HG03135 (cell line): ENCODE measurements around the gene PRKAR2A.
"Not testable (repeated sequence)": the region's sequence is repeated elsewhere in the genome, so short reads cannot be mapped to it uniquely, and the experiment has no call there.

ENCODE experiments used
- ATAC-seq: cut with Tn5 transposase; IDR thresholded peaks from one replicate; pipeline ENCODE4 v1.9.1; 2021; ENCODE audit warnings: mild to moderate bottlenecking, moderate library complexity; ENCODE audit not compliant: unreplicated experiment

The PRKAR2A gene

GRCh38 chr3:48782046-48782445 lies 65.6 kb downstream of the PRKAR2A start:
- ATAC-seq: no peak

- ATAC-seq: not testable (repeated sequence)
These were observed 69.1 kb downstream of the PRKAR2A start for GRCh38 chr3:48778565-48778964.

DNA sequence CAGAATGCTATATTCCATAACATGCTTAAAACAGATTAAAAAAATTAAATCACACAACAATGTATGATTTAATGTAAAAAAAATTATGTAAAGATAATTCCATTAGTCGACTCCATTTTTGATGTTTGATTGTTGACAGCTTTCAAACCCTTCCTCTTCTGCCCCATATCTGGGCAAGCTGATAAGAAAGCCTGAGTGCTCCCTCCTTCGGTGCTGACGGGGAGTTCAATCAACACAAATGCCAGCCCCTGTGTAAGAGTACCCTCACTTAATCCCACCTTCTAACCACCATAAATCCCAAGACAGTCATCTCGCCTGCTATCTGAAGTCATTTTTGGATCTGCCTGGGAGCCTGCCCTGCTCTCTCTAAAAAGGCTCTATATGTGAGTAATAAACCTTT lies 70.8 kb downstream of the PRKAR2A start:
- no peak for ATAC-seq

DNA sequence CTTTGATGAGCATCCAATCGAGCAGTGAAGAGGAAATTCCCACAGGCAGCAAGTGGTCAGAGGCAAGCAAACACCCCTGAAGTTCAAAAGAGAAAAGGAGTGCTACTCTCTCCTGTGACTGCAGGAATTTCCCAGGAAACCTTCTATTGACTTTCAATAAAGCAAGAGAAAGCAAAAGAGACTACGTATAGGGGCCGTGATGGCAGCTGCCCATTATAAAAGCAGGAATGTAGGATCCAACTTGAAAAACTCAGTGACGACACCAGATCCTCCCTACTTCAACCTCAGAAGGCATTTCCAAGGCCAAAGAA lies 77.5 kb downstream of the PRKAR2A start:
- ATAC-seq: no peak

DNA sequence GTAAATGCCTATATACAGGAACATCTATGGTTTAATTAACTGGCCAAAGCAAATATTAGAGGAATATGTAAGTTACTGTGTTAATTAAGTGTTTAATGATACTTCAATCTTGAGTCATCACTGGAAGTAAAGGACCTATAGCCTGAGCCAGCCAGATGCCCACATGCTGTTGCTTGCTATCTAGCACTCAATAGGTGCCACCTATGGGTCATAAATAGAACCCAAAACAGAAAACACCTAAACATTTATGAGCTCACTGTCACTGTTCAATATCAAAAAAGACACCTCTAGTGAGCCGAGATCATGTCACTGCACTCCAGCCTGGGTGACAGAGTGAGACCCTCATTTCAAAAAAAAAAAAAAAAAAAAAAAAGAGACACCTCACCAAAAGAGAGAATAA lies 82.3 kb downstream of the PRKAR2A start:
- ATAC-seq: no peak

- no peak for ATAC-seq
These were observed 84.9 kb downstream of the PRKAR2A start for GRCh38 chr3:48762816-48763215.

- not testable (repeated sequence) for ATAC-seq
These were observed 87.6 kb downstream of the PRKAR2A start for GRCh38 chr3:48759991-48760540.

DNA sequence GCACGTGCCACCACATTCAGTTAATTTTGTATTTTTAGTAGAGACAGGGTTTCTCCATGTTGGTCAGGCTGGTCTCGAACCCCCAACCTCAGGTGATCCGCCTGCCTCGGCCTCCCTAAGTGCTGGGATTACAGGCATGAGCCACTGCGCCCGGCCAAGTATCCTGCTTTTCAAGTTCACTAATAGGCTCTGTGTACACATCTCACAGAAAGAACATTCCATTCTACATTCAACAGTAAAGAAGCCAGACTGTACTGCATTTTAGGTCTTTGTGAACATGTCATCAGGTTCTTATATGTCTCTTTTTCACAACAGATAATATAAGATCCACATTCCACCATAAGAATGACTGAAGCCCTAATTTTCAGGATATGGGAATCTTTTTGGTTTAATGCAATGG lies 88.1 kb downstream of the PRKAR2A start:
- ATAC-seq: not testable (repeated sequence)

GRCh38 chr3:48759071-48759470 lies 88.6 kb downstream of the PRKAR2A start:
- no peak for ATAC-seq

DNA sequence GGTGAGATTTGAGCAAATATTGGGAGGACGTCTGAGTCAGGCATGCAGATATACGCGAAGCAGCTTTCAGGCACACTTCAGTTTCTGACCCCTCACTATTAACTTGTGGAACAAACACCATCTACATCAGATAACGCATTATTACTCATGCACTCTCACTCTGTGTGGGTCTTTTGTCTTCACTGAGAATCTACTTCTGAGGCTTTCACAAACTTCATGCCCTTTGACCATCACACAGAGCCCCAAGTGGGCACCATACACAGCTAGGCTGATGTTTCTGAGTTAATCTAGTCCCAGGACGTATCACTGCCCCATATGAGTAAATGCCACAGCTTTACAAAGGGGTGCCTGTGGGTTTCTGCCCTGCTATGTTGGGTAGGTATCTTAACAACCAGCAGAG lies 91.0 kb downstream of the PRKAR2A start:
- no peak for ATAC-seq

- no peak for ATAC-seq
These were observed 96.8 kb downstream of the PRKAR2A start for GRCh38 chr3:48750856-48751255.

DNA sequence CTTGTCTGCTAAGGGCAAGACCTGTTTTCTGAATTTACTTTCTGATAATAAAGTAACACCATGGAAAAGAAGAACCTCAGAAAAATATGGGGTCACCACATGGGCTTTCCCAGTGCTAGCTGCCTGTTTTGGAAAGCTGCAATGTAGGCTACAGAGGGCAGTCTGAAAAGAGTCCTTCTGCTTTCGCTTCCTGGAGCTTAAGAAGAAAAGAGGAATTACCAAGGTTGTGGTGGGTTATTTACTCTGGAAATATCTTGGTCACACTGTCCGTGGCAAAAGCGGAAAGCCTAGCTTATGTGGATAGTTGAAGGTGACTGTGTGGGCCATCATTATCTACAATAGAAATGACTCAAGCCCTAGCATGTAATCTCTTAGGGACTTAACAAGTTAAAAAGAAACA lies 98.9 kb downstream of the PRKAR2A start:
- ATAC-seq: no peak

DNA sequence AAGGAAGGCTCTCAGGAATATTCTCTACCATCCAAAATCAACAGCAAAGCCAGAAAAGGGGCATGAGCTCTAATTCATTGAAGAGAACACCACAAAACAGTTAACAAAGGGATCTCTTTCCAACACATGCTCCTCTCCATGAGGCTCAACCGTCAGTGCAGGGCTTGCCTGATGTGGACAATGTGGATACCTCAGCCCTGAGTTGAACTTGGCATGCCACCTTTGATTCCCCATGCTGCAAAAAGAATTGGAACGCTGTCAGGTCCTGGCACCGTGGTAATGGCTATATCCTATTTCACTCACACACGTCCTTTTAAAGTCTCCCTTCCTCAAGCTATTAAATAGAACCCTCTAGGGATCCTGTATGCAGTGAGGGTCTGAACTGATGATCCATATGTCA lies 100.0 kb downstream of the PRKAR2A start:
- ATAC-seq: no peak

GRCh38 chr3:48747015-48747615 lies 100.6 kb downstream of the PRKAR2A start:
- ATAC-seq: no peak

DNA sequence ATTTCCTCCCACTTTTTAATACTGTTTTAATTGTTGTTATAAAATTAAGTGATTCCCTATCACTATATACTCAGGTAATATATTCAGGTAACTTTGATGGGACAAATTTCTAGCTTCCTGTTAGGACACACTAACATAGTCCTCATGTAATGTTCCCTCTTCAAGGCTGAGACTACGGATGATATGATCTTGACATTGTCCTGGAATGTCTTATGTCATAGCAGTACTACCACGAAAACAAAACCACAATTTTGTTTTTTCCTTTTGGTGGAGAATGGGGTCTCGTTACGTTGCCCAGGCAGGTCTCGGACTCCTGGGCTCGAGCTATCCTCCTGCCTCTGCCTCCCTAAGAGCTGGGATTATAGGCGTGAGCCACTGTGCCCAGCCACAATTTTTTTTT lies 103.9 kb downstream of the PRKAR2A start:
- ATAC-seq: no peak

GRCh38 chr3:48741226-48741625 lies 106.4 kb downstream of the PRKAR2A start:
- not testable (repeated sequence) for ATAC-seq

DNA sequence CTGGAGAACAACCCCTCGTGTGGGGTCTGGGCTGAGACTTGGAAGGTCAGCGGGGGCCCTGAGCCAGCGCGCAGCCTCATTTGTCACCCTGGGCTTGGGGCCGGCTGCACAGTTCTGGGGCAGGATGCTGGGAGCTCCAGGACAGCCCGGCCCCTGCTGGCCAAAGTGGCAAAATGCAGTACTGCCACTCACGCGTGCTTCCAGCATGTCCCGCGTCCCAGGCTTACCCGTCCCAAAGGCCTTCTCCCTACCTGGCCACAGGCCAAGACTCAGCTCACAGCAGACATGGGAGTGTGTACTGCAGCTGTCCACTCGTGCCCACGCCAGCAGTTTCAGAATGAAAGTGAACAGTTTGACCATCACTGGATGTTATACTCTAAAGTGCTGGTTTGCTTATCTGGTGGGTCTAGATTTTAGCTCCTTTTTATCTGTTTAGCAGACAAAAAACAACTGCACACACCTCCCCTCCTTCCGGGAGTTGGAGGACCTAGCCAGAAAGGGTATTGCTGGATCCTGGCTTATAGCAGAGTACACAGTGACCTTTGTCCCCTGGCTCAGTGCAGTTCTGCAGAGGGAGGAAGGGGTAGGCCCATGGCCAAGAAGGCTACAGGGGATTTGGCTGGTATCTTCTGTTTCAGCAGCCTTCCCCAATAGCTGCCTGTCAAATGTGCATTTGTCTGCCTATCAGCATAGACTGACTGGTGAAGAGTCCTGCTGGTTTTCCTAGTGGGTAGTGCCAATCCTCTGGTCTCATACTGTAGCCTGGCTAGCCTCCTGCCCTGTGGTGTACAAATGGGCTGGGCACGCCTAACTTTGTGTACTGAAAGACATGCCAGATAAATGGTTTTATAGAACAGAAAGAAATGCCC lies 107.5 kb downstream of the PRKAR2A start:
- ATAC-seq: peak; percentile 75

DNA sequence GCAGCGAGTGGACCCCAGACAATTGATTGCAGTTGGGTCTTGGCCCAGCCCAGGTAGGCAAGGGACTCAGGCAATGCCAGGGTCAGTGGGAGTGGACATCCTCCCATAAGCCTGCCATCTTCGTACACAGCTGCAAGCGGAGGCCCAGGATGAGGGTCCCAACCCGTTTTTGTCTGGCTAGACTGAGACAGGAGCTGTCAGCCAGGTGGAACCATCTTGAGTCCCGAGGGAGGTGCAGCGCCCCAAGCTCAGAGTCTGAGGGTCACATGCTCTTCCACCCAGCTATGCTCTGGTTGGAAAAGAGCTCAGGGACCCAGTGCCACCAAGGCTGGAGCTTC lies 108.1 kb downstream of the PRKAR2A start:
- no peak for ATAC-seq

DNA sequence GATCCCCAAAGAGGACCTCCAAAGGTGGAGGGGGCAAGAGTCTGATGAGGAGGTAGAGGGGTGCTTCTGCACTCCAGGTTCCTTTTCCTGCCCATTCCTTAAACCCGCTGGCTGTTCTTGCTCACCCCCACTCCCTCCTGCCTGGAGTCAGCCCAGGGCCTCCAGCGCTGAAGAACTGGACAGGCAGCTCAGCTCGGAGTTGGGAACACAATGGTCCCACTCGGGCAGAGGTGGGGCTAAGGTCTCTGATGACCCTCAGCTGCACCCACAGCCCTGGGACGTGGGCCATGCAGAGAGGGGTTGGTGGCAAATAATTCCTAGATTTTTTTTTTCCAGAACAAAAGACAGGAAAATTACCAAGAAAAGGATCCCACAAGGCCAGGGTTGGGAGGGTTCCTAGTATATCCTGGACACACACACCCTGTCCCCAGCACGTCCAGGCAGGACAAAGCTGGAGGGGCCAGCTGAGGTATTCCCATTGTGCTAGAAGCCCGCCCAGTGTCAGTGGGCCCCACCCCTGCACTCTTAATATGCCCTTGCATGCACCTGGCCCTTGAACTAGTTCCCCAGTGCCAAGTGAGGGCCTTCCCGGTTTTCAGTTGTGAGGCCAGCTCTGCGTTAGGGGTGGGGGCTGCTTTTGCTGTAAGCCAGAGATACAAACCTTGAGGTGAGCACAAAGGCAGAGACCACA lies 108.6 kb downstream of the PRKAR2A start:
- no peak for ATAC-seq

DNA sequence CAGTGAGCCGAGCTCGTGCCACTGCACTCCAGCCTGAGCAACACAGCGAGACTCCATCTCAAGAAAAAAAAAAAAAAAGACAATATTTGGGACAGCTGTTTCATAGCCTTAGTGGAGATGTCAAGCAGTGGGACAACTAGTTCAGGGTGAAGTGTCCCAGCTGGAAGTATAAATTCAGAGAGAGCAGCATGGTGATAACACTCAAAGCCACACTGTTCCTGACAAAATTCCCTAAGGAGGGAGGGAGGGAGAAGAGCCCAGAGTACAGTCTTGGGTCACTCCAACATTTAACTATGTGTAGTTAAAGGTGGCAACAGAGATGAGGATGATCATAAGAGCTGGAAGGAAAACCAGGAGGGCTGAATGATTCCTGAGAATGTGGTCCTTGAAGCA lies 109.5 kb downstream of the PRKAR2A start:
- ATAC-seq: no peak

- not testable (repeated sequence) for ATAC-seq
These were observed 112.5 kb downstream of the PRKAR2A start for GRCh38 chr3:48735075-48735767.
